Keratinocyte (primary cell): ENCODE measurements around the gene DNAI7. TPM values are rescaled to one million over a fixed set of nuclear protein-coding genes. Genes with fewer than 3 reads are reported as not detected.

Experiments
- DNase-seq: peaks from one replicate; pipeline ENCODE4 v3.0.0-alpha.2; 2011; ENCODE audit warnings: low read depth, missing footprints, low spot score
- FAIRE-seq: peaks from 2 replicates; lab custom pipeline; 2011; peaks lifted over from hg19 to GRCh38; lab: Jason Lieb, UNC
- H2AFZ ChIP-seq: 2 replicates; pipeline ENCODE4 v1.6.0; 2012; ENCODE audit warnings: low read length, control low read depth, inconsistent platforms; ENCODE audit not compliant: control insufficient read depth
- H3K27ac ChIP-seq: 2 replicates; pipeline ENCODE4 v1.5.1; 2011; ENCODE audit warnings: low read length; ENCODE audit not compliant: control insufficient read depth, insufficient read depth
- H3K27me3 ChIP-seq: 3 replicates; pipeline ENCODE4 v1.6.0; 2011; ENCODE audit warnings: low read length; ENCODE audit not compliant: control insufficient read depth, insufficient read depth; ENCODE audit errors: extremely low read depth
- H3K36me3 ChIP-seq, 2 experiments: 2 replicates in 1 of 2; 3 replicates in 1 of 2; pipeline ENCODE4 v1.5.1; 2011; ENCODE audit warnings: low read length in 2 of 2, mild to moderate bottlenecking in 1 of 2; ENCODE audit not compliant: control insufficient read depth in 2 of 2, insufficient read depth in 2 of 2; ENCODE audit errors: extremely low read depth in 1 of 2
- H3K4me1 ChIP-seq: 3 replicates; pipeline ENCODE4 v1.5.1; 2011; ENCODE audit warnings: low read length; ENCODE audit not compliant: control insufficient read depth, insufficient read depth; ENCODE audit errors: extremely low read depth
- H3K4me2 ChIP-seq: 3 replicates; pipeline ENCODE4 v1.6.0; 2011; ENCODE audit warnings: low read depth, low read length; ENCODE audit not compliant: control insufficient read depth, insufficient read depth; ENCODE audit errors: extremely low read depth
- H3K4me3 ChIP-seq, 3 experiments: fragments of 200-600 bp in 1 of 3; sonication (generic) in 1 of 3; 2 replicates in 2 of 3; 3 replicates in 1 of 3; pipeline ENCODE4 v1.5.1; 2011 to 2016; ENCODE audit warnings: low read length in 3 of 3, mild to moderate bottlenecking in 3 of 3, control low read depth in 2 of 3, inconsistent platforms in 1 of 3, low read depth in 1 of 3, mixed read lengths in 1 of 3, mixed run types in 1 of 3, moderate library complexity in 1 of 3; ENCODE audit not compliant: control insufficient read depth in 2 of 3, insufficient read depth in 2 of 3; ENCODE audit errors: extremely low read depth in 1 of 3
- H3K79me2 ChIP-seq: 2 replicates; pipeline ENCODE4 v1.6.0; 2012; ENCODE audit warnings: low read length; ENCODE audit not compliant: control insufficient read depth, insufficient read depth
- H3K9ac ChIP-seq: 3 replicates; pipeline ENCODE4 v1.6.0; 2011; ENCODE audit warnings: low read length; ENCODE audit not compliant: control insufficient read depth, insufficient read depth; ENCODE audit errors: extremely low read depth
- H3K9me1 ChIP-seq: 3 replicates; pipeline ENCODE4 v1.6.0; 2011; ENCODE audit warnings: low read length; ENCODE audit not compliant: control insufficient read depth, insufficient read depth; ENCODE audit errors: extremely low read depth
- H3K9me3 ChIP-seq: 2 replicates; pipeline ENCODE4 v1.5.1; 2012; ENCODE audit warnings: low read depth, low read length; ENCODE audit not compliant: control insufficient read depth
- H4K20me1 ChIP-seq: 3 replicates; pipeline ENCODE4 v1.6.0; 2011; ENCODE audit warnings: low read length; ENCODE audit not compliant: control insufficient read depth, insufficient read depth; ENCODE audit errors: extremely low read depth
- CTCF ChIP-seq, 3 experiments: IDR thresholded peaks in 1 of 3; conservative IDR thresholded peaks in 1 of 3; optimal IDR thresholded peaks in 1 of 3; 2 replicates in 2 of 3; 3 replicates in 1 of 3; pipeline versions ENCODE3 to v1.5.1; 2011; ENCODE audit warnings: low read length in 3 of 3, mild to moderate bottlenecking in 3 of 3, moderate library complexity in 2 of 3, control low read depth in 1 of 3, inconsistent platforms in 1 of 3; ENCODE audit not compliant: insufficient read depth in 2 of 3; ENCODE audit errors: extremely low read depth in 1 of 3
- EZH2 ChIP-seq: IDR thresholded peaks from one replicate; pipeline ENCODE4 v1.6.1; 2012; ENCODE audit warnings: inconsistent platforms, mild to moderate bottlenecking, low read length, moderate library complexity
- dilution Hi-C: fragments of 300-500 bp; cut with MboI; formaldehyde crosslinking; loops from one replicate; pipeline ENCODE4 v1.7.0; 2020; ENCODE audit warnings: low sequenced_read_pairs; ENCODE audit not compliant: extremely low pct_ligation_motif_present
- polyA plus RNA-seq, 5 experiments: library from polyadenylated mRNA; depleted of rRNA in 3 of 5; stranded (reverse) in 3 of 5; stranded (forward) in 1 of 5; unstranded in 1 of 5; fragments of >200 nt; gene quantifications; 1 replicate in 1 of 5; 2 replicates in 3 of 5; 3 replicates in 1 of 5; pipeline versions ENCODE4 v1.2.1 to v1.2.3, GENCODE V29; 2011 to 2012; ENCODE audit warnings: missing spikeins in 2 of 5, low read depth in 1 of 5, low replicate concordance in 1 of 5

Gene DNAI7
- polyA plus RNA-seq, 1 donor (not counting 4 experiments of a cell fraction or from before 2014, with no cell fraction given): 0.10 TPM

- Histone ChIP-seq H3K9ac (no peak overlapping the region), H3K27ac (no peak overlapping the region), H3K36me3 (no peaks in the 10 kb centered on the region), H3K27me3 (no peaks in the 10 kb centered on the region), H3K4me1 (peaks cover 8% of the 10 kb centered on the region), H3K9me1 (no peaks in the 10 kb centered on the region), H3K4me3 (no peak overlapping the region), H2AFZ (no peak overlapping the region), H4K20me1 (no peaks in the 10 kb centered on the region), H3K4me2 (no peak overlapping the region), H3K79me2 (no peaks in the 10 kb centered on the region), H3K9me3 (no peaks in the 10 kb centered on the region)
- DNase-seq: no peak
- dilution Hi-C loops: no loop called here
- TF ChIP-seq EZH2 (no peak), CTCF (optimal IDR thresholded peaks at IDR 0.05 in 1 of 3, IDR thresholded peaks at IDR 0.05 in 1 of 3, conservative IDR thresholded peaks at IDR 0.05 in 1 of 3; ENCODE audit: extremely low read depth in 1 of 3, insufficient read depth in 2 of 3, low read length in 3 of 3) (no peak)
- no peak for FAIRE-seq
Measured at GRCh38 chr12:25123126-25123525, 71.8 kb downstream of the DNAI7 start.

- no peak overlapping the region for H3K27ac ChIP-seq
- DNase-seq: no peak
- TF ChIP-seq EZH2 (no peak), CTCF (optimal IDR thresholded peaks at IDR 0.05 in 1 of 3, IDR thresholded peaks at IDR 0.05 in 1 of 3, conservative IDR thresholded peaks at IDR 0.05 in 1 of 3; ENCODE audit: extremely low read depth in 1 of 3, insufficient read depth in 2 of 3, low read length in 3 of 3) (no peak)
- no peaks in the 10 kb centered on the region for H3K36me3 ChIP-seq
- no peak for FAIRE-seq
- H3K27me3 ChIP-seq: no peaks in the 10 kb centered on the region
- H3K4me3 ChIP-seq: no peak overlapping the region
- H4K20me1 ChIP-seq: no peaks in the 10 kb centered on the region
- no peak overlapping the region for H2AFZ ChIP-seq
- H3K4me1 ChIP-seq: peaks cover 8% of the 10 kb centered on the region
- dilution Hi-C loops: no loop called here
- no peak overlapping the region for H3K9ac ChIP-seq
- no peak overlapping the region for H3K4me2 ChIP-seq
- H3K9me1 ChIP-seq: no peaks in the 10 kb centered on the region
- H3K9me3 ChIP-seq: no peaks in the 10 kb centered on the region
- H3K79me2 ChIP-seq: no peaks in the 10 kb centered on the region
Measured at GRCh38 chr12:25121916-25122315, 73.0 kb downstream of the DNAI7 start.
